Stimulated activated CD4-positive, alpha-beta T cell treated with anti-CD3 and anti-CD28 coated beads, Interleukin-1b, Interleukin-23, amount 100 ng/mL, for 24 hours (primary cell): Measurements from ENCODE around the gene ACE.

ENCODE experiments used
- DNase-seq, 4 experiments: peaks; one replicate each; pipeline ENCODE4 v3.0.0-alpha.2; 2020; ENCODE audit warnings: low read depth in 4 of 4, low spot score in 1 of 4

ACE gene

DNA sequence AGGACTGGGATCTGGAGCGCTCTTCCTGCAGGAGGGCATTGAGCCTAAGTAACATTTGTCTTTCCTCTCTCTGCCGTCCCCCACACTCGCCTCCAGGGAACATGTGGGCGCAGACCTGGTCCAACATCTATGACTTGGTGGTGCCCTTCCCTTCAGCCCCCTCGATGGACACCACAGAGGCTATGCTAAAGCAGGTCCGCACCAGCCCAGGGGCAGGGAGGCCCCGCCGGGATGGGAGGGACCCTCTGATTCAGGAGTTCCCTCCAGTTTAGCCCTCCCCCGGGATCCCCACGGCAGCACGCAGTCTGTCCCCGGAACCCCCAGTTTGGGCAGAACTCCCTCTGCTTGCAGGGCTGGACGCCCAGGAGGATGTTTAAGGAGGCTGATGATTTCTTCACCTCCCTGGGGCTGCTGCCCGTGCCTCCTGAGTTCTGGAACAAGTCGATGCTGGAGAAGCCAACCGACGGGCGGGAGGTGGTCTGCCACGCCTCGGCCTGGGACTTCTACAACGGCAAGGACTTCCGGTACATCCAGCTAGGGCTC is 14.1 kb downstream of the ACE start:
- DNase-seq = no peak

- no peak for DNase-seq
Observed at GRCh38 chr17:63491413-63491812, 14.6 kb downstream of the ACE start.

DNA sequence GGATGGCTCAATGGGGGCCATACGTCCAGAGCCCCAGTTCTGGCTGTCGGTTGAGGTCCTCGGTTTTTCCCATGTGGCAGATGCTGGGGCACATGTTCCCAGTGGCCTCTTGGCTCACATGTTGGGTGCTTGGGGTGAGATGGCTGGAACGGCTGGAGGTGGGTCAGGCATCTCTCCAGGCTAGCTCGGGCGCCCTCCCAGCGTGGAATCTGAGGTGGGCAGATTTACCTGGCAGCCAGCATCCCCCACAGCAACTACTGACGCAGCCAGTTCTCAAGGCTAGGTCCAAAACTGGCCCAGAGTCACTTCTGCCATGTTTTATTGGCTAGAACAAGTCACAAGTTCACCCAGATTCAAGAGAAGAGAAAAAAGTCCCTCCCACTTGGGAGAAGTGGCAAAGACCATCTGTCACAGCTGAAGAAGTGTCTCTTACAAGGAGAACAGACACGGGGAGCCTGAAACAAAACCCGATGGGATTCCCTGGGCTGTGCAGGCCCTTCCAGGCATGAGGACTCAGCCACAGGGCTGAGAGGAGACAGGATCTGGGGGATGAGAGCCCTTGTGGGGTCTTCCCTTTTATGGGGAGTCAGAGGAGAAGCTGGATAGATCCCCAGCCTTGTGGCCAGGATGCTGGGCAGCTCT is 15.2 kb downstream of the ACE start:
- no peak for DNase-seq

DNA sequence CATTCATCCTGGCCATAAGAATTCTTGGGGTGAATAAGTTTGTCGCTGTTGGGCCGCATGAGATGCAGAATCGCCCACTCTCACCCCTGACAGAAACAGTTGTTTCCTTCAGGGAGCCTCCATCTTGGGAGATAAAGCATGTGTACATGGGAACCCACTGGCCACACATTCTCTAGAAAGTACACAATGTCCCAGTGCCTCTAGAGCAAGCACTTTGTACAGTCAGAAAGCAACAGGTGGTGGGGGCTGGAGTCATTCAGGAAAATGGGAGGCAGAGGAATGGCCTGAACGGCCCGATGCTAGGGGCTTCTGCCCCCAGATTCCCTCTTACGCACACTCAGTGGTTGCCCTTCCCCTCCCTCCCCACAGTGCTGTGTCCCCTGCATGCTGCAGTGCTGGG is 16.1 kb downstream of the ACE start:
- no peak for DNase-seq

DNA sequence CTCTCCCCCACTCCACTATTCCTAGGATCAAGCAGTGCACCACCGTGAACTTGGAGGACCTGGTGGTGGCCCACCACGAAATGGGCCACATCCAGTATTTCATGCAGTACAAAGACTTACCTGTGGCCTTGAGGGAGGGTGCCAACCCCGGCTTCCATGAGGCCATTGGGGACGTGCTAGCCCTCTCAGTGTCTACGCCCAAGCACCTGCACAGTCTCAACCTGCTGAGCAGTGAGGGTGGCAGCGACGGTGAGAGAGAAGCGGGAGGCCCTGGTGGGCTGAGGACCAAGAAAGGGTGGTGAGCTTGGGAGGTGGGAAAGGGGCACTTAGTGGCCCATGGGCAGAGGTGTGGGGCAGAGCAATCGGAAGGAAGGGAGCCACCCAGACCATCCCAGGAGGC is 16.6 kb downstream of the ACE start:
- DNase-seq = no peak

DNA sequence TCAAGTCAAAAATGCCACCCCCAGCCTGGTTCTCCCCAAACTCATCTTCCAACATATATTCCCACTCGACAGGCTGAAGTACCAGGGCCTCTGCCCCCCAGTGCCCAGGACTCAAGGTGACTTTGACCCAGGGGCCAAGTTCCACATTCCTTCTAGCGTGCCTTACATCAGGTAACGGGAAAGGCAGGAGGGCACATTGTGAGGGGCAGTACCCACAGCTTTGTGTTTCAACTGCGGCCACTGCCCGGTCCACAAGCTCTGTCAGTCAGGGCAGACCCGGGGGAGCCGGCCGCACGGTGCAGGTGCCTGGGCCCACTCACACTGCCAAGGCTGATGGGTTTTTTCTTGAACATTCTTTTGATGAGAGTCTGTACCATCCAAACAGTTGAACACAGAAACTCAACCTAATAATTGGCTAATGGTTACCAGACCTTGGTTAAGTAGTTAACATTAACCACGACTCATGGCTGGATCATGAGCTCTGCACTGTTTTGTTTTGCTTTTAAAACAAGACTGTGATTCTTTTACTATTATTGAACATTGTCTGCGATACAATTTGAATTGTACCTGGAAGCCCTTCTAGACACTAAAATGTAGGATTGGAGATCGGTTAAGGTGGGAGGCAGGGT is 17.6 kb downstream of the ACE start:
- no peak for DNase-seq

GRCh38 chr17:63495491-63495890 is 18.6 kb downstream of the ACE start:
- DNase-seq = no peak

- DNase-seq = no peak
Observed at GRCh38 chr17:63496177-63496576, 19.3 kb downstream of the ACE start.

DNA sequence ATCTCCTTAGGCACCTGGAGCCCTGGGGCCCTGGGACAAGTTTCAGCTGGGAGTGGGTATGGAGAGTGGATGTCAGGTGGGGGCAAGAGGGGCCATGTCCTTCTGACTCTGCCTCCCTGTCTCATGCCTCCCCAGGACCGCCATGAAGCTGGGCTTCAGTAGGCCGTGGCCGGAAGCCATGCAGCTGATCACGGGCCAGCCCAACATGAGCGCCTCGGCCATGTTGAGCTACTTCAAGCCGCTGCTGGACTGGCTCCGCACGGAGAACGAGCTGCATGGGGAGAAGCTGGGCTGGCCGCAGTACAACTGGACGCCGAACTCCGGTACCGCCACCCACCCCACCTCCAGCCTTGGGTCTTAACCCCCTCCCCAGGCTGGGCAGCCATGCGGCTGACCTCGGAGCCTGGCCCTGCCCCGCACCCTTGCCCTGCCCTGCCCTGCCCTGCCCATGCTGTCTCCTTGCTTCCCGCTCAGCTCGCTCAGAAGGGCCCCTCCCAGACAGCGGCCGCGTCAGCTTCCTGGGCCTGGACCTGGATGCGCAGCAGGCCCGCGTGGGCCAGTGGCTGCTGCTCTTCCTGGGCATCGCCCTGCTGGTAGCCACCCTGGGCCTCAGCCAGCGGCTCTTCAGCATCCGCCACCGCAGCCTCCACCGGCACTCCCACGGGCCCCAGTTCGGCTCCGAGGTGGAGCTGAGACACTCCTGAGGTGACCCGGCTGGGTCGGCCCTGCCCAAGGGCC is 20.0 kb downstream of the ACE start:
- no peak for DNase-seq

- no peak for DNase-seq
Observed at GRCh38 chr17:63497708-63498483, 21.0 kb downstream of the ACE start.

DNA sequence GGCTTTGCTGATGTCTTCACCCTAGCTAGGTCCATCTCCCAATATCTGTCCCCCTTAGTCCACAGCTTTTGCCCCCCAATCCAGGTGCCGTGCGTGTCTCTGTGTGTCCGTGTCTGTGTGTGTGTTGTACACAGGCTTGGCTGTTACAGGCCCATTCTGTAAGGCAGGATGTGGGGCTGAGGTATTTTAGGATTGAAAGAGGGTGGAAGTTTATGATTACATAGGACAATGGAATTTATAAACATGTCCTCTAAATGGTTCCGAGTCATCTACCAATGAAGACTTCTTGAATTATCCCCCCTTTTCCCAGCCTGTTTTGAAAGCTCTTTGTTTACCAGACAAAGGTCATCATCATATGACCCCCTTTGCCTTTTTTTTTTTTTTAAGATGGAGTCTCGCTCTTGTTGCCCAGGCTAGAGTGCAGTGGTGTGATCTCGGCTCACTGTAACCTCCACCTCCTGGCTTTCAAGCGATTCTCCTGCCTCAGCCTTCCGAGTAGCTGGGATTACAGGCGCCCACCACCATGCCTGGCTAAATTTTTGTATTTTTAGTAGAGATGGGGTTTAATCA is 21.9 kb downstream of the ACE start:
- no peak for DNase-seq

DNA sequence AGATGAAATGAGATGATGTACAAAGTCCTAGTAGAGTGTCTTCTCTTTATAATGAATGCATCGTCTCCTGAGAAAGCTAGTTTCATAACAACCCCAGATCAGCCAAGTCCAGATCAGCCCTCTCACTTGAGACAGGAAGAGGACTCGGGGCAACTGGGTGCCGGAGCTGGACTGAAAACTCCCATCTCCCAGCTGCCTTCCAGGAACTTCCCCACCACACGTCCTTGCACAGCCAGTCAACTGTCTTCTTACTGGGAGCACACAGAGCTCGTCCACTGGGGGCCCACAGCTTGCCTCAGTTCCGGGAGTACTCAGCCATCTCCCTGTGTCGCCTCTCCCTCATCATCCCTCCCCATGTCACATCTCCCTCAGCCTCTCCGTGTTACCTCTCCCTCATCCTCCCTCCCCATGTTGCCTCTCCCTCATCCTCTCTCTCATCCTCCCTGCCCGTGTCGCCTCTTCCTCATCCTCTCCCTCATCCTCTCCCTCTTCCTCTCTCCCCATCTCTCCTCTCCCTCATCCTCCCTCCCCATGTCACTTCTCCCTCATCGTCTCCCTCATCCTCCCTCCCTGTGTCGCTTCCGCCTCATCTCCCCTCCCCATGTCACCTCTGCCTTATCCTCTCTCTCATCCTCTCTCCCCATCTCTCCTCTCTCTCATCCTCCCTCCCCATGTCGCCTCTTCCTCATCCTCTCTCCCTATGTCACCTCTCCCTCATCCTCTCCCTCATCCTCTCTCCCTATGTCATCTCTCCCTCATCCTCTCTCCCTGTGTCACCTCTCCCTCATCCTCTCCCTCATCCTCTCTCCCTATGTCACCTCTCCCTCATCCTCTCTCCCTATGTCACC is 23.9 kb downstream of the ACE start:
- no peak for DNase-seq

- DNase-seq = no peak
Observed at GRCh38 chr17:63503341-63503705, 26.5 kb downstream of the ACE start.

- DNase-seq = no peak
Observed at GRCh38 chr17:63504261-63504660, 27.4 kb downstream of the ACE start.

- DNase-seq = no peak
Observed at GRCh38 chr17:63505341-63505740, 28.5 kb downstream of the ACE start.

- DNase-seq = no peak
Observed at GRCh38 chr17:63506627-63507026, 29.8 kb downstream of the ACE start.

DNA sequence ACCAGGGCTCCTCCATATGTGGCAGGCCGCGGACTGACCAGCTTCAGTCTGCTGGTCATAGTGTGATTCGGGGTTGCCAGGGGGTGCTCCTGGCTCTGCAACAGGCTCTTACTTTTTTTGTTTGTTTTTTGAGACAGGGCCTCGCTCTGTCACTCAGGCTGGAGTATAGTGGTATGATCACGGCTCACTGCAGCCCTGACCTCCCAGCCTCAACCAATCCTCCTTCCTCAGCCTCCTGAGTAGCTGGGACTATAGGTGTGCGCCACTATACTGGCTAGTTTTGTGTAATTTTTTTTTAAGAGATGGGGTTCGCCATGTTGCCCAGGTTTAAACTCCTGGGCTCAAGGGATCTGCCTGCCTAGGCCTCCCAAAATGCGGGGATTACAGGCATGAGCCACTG is 34.5 kb downstream of the ACE start:
- no peak for DNase-seq

GRCh38 chr17:63512388-63512787 is 35.5 kb downstream of the ACE start:
- no peak for DNase-seq

DNA sequence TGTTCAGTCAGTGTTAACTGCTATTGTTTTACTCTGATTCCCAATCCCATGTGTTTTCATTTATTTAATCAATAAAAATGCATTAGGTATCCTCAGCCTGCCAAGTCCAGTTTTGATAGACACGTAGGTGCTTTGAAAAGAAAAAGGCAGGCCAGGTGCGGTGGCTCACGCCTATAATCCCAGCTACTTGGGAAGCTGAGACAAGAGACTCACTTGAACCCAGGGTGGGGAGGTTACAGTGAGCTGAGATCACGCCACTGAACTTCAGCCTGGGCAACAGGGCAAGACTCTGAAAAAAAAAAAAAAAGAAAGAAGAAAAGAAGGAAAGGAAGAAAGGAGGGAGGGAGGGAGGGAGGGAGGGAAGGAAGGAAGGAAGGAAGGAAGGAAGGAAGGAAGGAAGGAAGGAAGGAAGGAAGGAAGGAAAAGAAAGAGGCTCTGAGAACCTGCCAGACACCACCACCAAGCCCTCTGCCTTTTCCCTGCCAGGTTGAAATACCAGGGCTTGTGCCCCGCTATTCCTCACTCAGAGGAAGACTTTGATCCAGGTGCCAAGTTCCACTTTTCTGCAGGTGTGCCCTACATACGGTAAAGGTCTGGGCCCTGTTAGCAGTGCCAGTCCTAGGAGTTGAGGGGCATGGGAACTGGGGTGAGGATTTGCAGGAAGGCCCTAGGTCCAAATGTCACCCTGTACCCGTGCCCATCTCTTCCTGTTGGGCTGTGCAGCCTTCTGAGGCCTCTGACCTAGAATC is 36.2 kb downstream of the ACE start:
- no peak for DNase-seq

- no peak for DNase-seq
Observed at GRCh38 chr17:63514477-63514876, 37.6 kb downstream of the ACE start.
